HepG2 (cell line): ENCODE results near the gene HEATR1. TPM values are rescaled to one million over a fixed set of nuclear protein-coding genes. Genes with fewer than 3 reads are reported as not detected.

ENCODE experiments used
- ATAC-seq: fragments of 200-7000 bp; cut with Tn5 transposase; 3 replicates; pipeline ENCODE4 v1.9.1; 2020; ENCODE audit warnings: mild to moderate bottlenecking, moderate library complexity
- BruUV-seq: library from RNA; stranded (reverse); fragments of 400-500 nt; replicated peaks from 2 replicates; lab custom pipeline; 2021; lab: Mats Ljungman, UMichigan
- CTCF ChIA-PET: fragments of 300-600 bp; formaldehyde crosslinking; extraction: SDS; loops from one replicate; lab custom pipeline; 2021; ENCODE audit warnings: low total read pairs, inconsistent platforms, low intra/inter-chr PET ratio; lab: Yijun Ruan, JAX
- POLR2A ChIA-PET: fragments of 350-600 bp; sonication (Branson Sonifier 250); formaldehyde crosslinking; loops from one replicate; lab custom pipeline; 2020; ENCODE audit warnings: antibody characterized with exemption, inconsistent platforms; lab: Yijun Ruan, JAX
- DNase-seq: peaks from one replicate; pipeline ENCODE4 v3.0.0-alpha.2; 2015; ENCODE audit warnings: low spot score
- FAIRE-seq: peaks from 3 replicates; lab custom pipeline; 2011; peaks lifted over from hg19 to GRCh38; lab: Jason Lieb, UNC
- H2AFZ ChIP-seq: one replicate; pipeline ENCODE4 v1.6.1; 2011; ENCODE audit warnings: low read length, inconsistent platforms
- H3K27ac ChIP-seq: fragments of 300-600 bp; 3 replicates; pipeline ENCODE4 v1.8.0; 2011; ENCODE audit warnings: mixed run types, mild to moderate bottlenecking, mixed read lengths, low read length, inconsistent platforms; ENCODE audit not compliant: insufficient read depth; ENCODE audit errors: extremely low read length
- H3K27me3 ChIP-seq, 2 experiments: fragments of 200-600 bp in 1 of 2; 2 replicates in 1 of 2; 3 replicates in 1 of 2; pipeline versions ENCODE4 v1.6.0 to v1.8.0; 2011; ENCODE audit warnings: low read length in 2 of 2, mild to moderate bottlenecking in 2 of 2, moderate library complexity in 2 of 2, inconsistent platforms in 1 of 2; ENCODE audit not compliant: insufficient read depth in 2 of 2, control insufficient read depth in 1 of 2
- H3K36me3 ChIP-seq, 2 experiments: fragments of 200-600 bp in 1 of 2; replicated peaks in 1 of 2; 2 replicates in 1 of 2; 3 replicates in 1 of 2; pipeline versions ENCODE4 v1.5.1 to v1.8.0; 2011; ENCODE audit warnings: low read length in 2 of 2, inconsistent platforms in 1 of 2; ENCODE audit not compliant: insufficient read depth in 2 of 2, control insufficient read depth in 1 of 2
- H3K4me1 ChIP-seq: 2 replicates; pipeline ENCODE4 v1.5.1; 2012; ENCODE audit warnings: low read length, inconsistent platforms; ENCODE audit not compliant: insufficient read depth
- H3K4me2 ChIP-seq: 2 replicates; pipeline ENCODE4 v1.6.0; 2011; ENCODE audit warnings: low read depth, low read length, inconsistent platforms
- H3K4me3 ChIP-seq, 3 experiments: fragments of 200-600 bp in 1 of 3; sonication (generic), shearing (Covaris generic) in 1 of 3; replicated peaks in 1 of 3; 2 replicates each; pipeline ENCODE4 v1.5.1; 2011 to 2016; ENCODE audit warnings: low read length in 3 of 3, inconsistent platforms in 2 of 3, low read depth in 2 of 3, mild to moderate bottlenecking in 2 of 3, control low read depth in 1 of 3, mixed read lengths in 1 of 3; ENCODE audit not compliant: insufficient read depth in 1 of 3
- H3K79me2 ChIP-seq: one replicate; pipeline ENCODE4 v1.6.1; 2011; ENCODE audit warnings: low read length, inconsistent platforms; ENCODE audit not compliant: insufficient read depth
- H3K9ac ChIP-seq: 2 replicates; pipeline ENCODE4 v1.6.0; 2011; ENCODE audit warnings: mild to moderate bottlenecking, low read depth, low read length, inconsistent platforms; ENCODE audit not compliant: insufficient read depth
- H3K9me3 ChIP-seq: 2 replicates; pipeline ENCODE4 v1.5.1; 2012; ENCODE audit warnings: mild to moderate bottlenecking, low read length
- H4K20me1 ChIP-seq: 2 replicates; pipeline ENCODE4 v1.6.0; 2011; ENCODE audit warnings: inconsistent platforms, mild to moderate bottlenecking, low read length, moderate library complexity; ENCODE audit not compliant: insufficient read depth
- ATM ChIP-seq: fragments of 450-650 bp; IDR thresholded peaks from 2 replicates; pipeline ENCODE4 v1.7.1; 2017; ENCODE audit warnings: mild to moderate bottlenecking, borderline replicate concordance
- BHLHE40 ChIP-seq: IDR thresholded peaks from 2 replicates; pipeline ENCODE4 v1.6.1; 2011; ENCODE audit warnings: low read length, improper control_type of control experiment
- CEBPG ChIP-seq: IDR thresholded peaks from 2 replicates; pipeline ENCODE4 v1.6.1; 2016
- EHMT2 ChIP-seq: fragments of 200-600 bp; sonication (generic); IDR thresholded peaks from 2 replicates; pipeline ENCODE4 v1.7.0; 2017; ENCODE audit warnings: antibody characterized with exemption, low read depth, low read length, borderline replicate concordance
- ESRRA ChIP-seq: sonication (generic); formaldehyde crosslinking; IDR thresholded peaks from 2 replicates; pipeline ENCODE4 v1.5.1; 2020; ENCODE audit warnings: mild to moderate bottlenecking, low read depth, missing genetic modification reagents
- GATAD2A ChIP-seq: IDR thresholded peaks from 2 replicates; pipeline ENCODE4 v1.6.1; 2016
- KDM4B ChIP-seq: sonication (generic); formaldehyde crosslinking; IDR thresholded peaks from 2 replicates; pipeline ENCODE4 v1.4.0; 2020; ENCODE audit warnings: missing genetic modification reagents
- NR3C1 ChIP-seq: sonication (generic); formaldehyde crosslinking; IDR thresholded peaks from 2 replicates; pipeline ENCODE4 v1.4.0; 2020; ENCODE audit warnings: missing genetic modification reagents
- PITX1 ChIP-seq: sonication (generic); formaldehyde crosslinking; IDR thresholded peaks from 2 replicates; pipeline ENCODE4 v1.5.1; 2020; ENCODE audit warnings: mild to moderate bottlenecking, missing genetic modification reagents
- RFXANK ChIP-seq: IDR thresholded peaks from 2 replicates; pipeline ENCODE4 v1.6.1; 2016
- RXRB ChIP-seq: IDR thresholded peaks from 2 replicates; pipeline ENCODE4 v1.6.1; 2016; ENCODE audit warnings: borderline replicate concordance, missing genetic modification reagents, missing compliant biosample characterization
- SMAD1 ChIP-seq: sonication (generic); formaldehyde crosslinking; IDR thresholded peaks from 2 replicates; pipeline ENCODE4 v1.4.0; 2020; ENCODE audit warnings: missing genetic modification reagents, low read depth, mild to moderate bottlenecking, borderline replicate concordance
- U2AF1 ChIP-seq: fragments of 200-400 bp; formaldehyde crosslinking; optimal IDR thresholded peaks from 2 replicates; pipeline ENCODE3; 2017; ENCODE audit warnings: mild to moderate bottlenecking, low read depth, low read length
- ZBTB44 ChIP-seq: sonication (generic); formaldehyde crosslinking; IDR thresholded peaks from 2 replicates; pipeline ENCODE4 v1.4.0; 2020; ENCODE audit warnings: missing genetic modification reagents
- ZNF280D ChIP-seq: sonication (generic); formaldehyde crosslinking; IDR thresholded peaks from 2 replicates; pipeline ENCODE4 v1.5.1; 2020; ENCODE audit warnings: mild to moderate bottlenecking, missing genetic modification reagents
- ZNF572 ChIP-seq: sonication (generic); formaldehyde crosslinking; IDR thresholded peaks from 2 replicates; pipeline ENCODE4 v1.5.1; 2020; ENCODE audit warnings: mild to moderate bottlenecking, missing genetic modification reagents
- ZNF674 ChIP-seq: sonication (generic); formaldehyde crosslinking; IDR thresholded peaks from 2 replicates; pipeline ENCODE4 v1.5.0; 2020; ENCODE audit warnings: low read depth, mild to moderate bottlenecking, missing genetic modification reagents
- ZNF746 ChIP-seq: sonication (generic); formaldehyde crosslinking; IDR thresholded peaks from 2 replicates; pipeline ENCODE4 v1.8.0; 2022; ENCODE audit warnings: mild to moderate bottlenecking, missing genetic modification reagents
- WGBS: methylation state at CpG from one replicate; pipeline ENCODE4 v1.1.6; 2017; ENCODE audit warnings: low lambda C conversion rate; 5-methylcytosine and 5-hydroxymethylcytosine counted together
- in situ Hi-C: cut with HindIII; loops from 2 replicates; pipeline ENCODE4 v1.10.0; 2017; ENCODE audit warnings: low pct_unique_long_range_greater_than_20kb; ENCODE audit not compliant: extremely low pct_ligation_motif_present
- intact Hi-C: fragments of 100-400 bp; cut with micrococcal nuclease; formaldehyde crosslinking; loops from one replicate; pipeline ENCODE4 v1.10.0; 2022; ENCODE audit not compliant: unreplicated experiment
- polyA plus RNA-seq, 8 experiments: library from polyadenylated mRNA; depleted of rRNA in 3 of 8; stranded (reverse) in 7 of 8; unstranded in 1 of 8; fragments of >200 nt; fragmentation: Illumina TruSeq in 4 of 8; extraction: Trizol in 4 of 8; gene quantifications; 2 replicates each; pipeline versions ENCODE4 v1.2.1 to v1.2.3, GENCODE V29; 2011 to 2016; ENCODE audit warnings: low read depth in 4 of 8, missing spikeins in 1 of 8, mixed read lengths in 1 of 8; ENCODE audit not compliant: insufficient read depth in 1 of 8
- total RNA-seq, 5 experiments: library from RNA; depleted of rRNA; stranded (reverse); fragments of >200 nt; fragmentation: Illumina TruSeq; extraction: Trizol; gene quantifications; 2 replicates each; pipeline ENCODE4 v1.2.3, GENCODE V29; 2016; ENCODE audit warnings: low read depth in 1 of 5

Gene HEATR1
- total and polyA plus RNA-seq, 2 of the 13 experiments (the other 11 are each of a cell fraction or from before 2014, with no cell fraction given) = 10.2 to 45.8 TPM

DNA sequence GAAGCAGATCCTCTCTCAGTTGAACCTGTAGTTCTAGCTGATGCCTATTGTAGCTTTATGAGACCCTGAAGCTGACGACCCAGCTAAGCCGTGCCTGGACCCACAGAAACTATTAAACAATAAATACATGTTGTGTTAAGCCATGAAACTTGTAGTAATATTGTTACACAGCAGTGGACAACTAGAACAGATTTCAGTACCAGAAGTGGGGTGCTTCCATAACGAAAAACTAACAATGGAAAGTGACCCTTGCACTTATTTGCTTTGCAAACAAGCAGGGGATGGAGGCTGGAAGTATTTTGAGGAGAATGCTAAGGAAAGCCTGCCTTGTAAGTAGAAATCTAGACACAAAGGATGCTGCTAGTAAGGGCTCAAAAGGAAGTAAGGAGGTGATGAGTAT lies 18.1 kb upstream of the HEATR1 start:
- FAIRE-seq (no peak), ATAC-seq (no peak), DNase-seq (no peak)
- Histone ChIP-seq H3K4me2 (no peak overlapping the region), H3K4me3 (no peak overlapping the region), H3K4me1 (no peaks in the 10 kb centered on the region), H3K9me3 (peaks cover 12% of the 10 kb centered on the region), H3K79me2 (no peaks in the 10 kb centered on the region), H4K20me1 (no peaks in the 10 kb centered on the region), H3K27ac (no peak overlapping the region), H3K9ac (no peak overlapping the region), H2AFZ (no peak overlapping the region), H3K36me3 (no peaks in the 10 kb centered on the region), H3K27me3 (no peaks in the 10 kb centered on the region)
- POLR2A ChIA-PET = no interaction called here
- TF ChIP-seq ZNF572 (CRISPR knock-in tag) (no peak), GATAD2A (CRISPR knock-in tag) (no peak), ZNF674 (CRISPR knock-in tag) (no peak), RXRB (no peak), BHLHE40 (no peak)
- in situ Hi-C loops (loop anchor here (25.0 kb wide), 1 partner anchor 240 kb away; no protein-coding TSS in a partner anchor), intact Hi-C loops (no loop called here)
- no TSS peak for BruUV-seq
- CTCF ChIA-PET = no interaction called here
- WGBS = 0% methylated on average over 3 of the region's 3 CpGs

- POLR2A ChIA-PET = no interaction called here
- no TSS peak for BruUV-seq
- CTCF ChIA-PET = no interaction called here
- TF ChIP-seq ATM (no peak), EHMT2 (no peak), CEBPG (CRISPR knock-in tag) (no peak), ZBTB44 (no peak), NR3C1 (no peak), PITX1 (no peak), SMAD1 (CRISPR knock-in tag) (no peak), ESRRA (CRISPR knock-in tag) (no peak), KDM4B (no peak), ZNF280D (no peak), U2AF1 (no peak), ZNF746 (CRISPR knock-in tag) (no peak), RFXANK (CRISPR knock-in tag) (no peak)
Observed at GRCh38 chr1:236619398-236619797, 15.1 kb upstream of the HEATR1 start.

More at GRCh38 chr1:236619398-236619797, 15.1 kb upstream of the HEATR1 start:
- 2% methylated on average over 6 of the region's 6 CpGs for WGBS
- Histone ChIP-seq H3K27me3 (no peaks in the 10 kb centered on the region; a peak in 1 of 5 replicates), H3K4me1 (no peaks in the 10 kb centered on the region), H3K79me2 (no peaks in the 10 kb centered on the region), H3K27ac (no peak overlapping the region), H3K4me2 (0 out of 2 replicates have a peak overlapping the region, but pooled peaks have one; percentile 11), H4K20me1 (no peaks in the 10 kb centered on the region), H3K9me3 (peaks cover 12% of the 10 kb centered on the region), H3K4me3 (no peak overlapping the region), H2AFZ (no peak overlapping the region), H3K36me3 (no peaks in the 10 kb centered on the region), H3K9ac (no peak overlapping the region)
- in situ Hi-C loops = loop anchor here (25.0 kb wide), 1 partner anchor 243 kb away; no protein-coding TSS in a partner anchor
- DNase-seq (no peak), ATAC-seq (no peak), FAIRE-seq (no peak)
- intact Hi-C loops = no loop called here
